Stimulated activated CD4-positive, alpha-beta T cell treated with anti-CD3 and anti-CD28 coated beads, Interleukin-12 subunit alpha, Interleukin-12 subunit beta, amount 100 ng/mL, for 24 hours (primary cell): ENCODE results near the gene VASH2.
"Not testable (repeated sequence)": the region's sequence is repeated elsewhere in the genome, so short reads cannot be mapped to it uniquely, and the experiment has no call there.

Source experiments
- DNase-seq, 2 experiments: peaks; one replicate each; pipeline ENCODE4 v3.0.0-alpha.2; 2020; ENCODE audit warnings: low read depth in 2 of 2

The VASH2 gene

DNA sequence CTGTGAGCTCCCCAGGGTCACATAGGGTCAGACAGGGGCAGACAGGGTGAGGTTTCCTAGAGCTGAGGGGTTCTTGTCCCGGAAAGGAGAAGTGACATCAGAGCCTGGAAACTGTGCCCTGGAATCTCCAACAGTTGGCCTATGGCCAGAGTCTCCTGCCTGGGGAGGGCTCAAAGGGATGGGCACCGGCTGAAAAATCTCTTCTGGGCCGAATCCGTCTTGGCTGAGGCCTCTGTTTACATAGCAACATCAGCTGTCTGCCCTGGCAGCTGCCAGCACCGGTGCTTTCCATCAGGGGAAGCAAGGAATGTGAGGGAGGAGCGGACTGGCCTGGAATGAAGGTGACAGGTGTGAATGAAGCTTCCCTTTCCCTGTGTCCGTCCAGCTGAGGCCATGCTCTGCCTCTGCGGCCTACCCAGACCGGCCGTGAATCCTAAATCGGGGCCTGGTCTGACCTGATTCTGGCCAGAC, 30.7 kb downstream of the VASH2 start:
- no peak for DNase-seq

DNA sequence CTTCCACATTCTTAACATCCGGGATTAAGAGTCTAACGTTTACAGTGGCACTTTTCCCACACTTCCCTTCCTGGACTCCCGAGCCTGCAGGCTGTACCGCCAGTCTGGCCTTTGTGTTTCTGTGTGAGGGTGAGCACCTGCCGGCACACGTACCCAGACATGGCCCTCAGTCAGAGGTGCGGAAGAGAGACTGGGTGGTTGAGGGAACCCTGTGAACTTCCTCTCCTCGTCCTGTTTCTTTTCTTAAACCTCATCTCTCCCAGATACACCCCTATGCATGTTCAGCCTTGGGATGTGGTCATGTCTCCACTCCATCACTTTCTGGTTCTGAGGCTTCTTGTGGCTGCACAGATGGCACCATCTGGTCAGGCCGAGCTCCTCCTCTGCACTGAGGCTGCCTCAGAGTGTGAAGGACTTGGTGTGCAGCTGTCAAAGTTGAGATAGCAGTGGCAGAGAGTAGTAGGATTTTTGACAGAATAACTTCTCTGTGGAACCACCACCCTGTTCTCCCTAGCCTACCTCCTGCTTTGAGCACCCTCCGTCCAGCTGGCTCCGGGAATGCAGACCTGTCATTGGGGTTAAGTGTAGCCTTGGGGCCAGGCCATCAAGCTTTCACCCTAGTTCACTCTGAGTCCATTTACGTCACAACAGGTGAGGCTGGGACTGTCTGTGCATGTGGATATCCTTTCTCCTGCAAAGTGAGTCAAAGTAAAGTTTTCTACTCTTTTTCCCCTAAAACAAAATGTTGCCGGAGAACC, 31.4 kb downstream of the VASH2 start:
- no peak for DNase-seq

DNA sequence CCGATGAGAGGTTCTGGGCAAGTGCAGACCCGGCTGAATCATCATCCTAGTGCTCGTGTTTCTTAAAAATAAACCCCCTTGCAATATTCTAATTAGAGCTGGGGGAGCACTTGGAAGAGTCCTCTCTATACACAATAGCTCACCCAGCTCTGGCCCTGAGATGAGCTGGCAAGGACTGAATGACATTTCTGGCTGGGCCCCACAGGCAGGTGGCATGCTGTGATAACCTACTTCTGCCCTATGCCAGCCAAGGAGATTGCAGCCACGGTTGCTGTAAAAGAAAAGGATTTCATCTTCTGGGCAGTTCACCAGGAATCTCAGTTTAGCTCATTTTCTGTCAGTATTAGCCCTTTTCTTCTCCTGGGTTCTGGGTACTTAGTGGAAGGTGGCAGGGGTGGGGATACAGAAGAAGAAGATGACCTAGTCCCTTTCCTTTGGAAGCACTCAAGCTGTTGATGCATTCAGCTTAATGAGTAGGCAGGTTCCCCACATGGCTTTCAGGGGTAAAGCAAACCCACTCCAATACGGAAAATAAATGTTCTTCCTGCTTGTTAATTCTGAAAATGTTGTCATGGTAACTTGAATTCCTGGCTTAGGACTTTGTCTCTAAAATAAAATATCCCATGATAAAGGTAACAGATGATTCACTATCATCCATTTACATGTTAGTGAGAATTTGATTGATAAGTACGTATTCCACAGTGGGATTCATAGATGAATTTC, 32.2 kb downstream of the VASH2 start:
- DNase-seq = no peak

DNA sequence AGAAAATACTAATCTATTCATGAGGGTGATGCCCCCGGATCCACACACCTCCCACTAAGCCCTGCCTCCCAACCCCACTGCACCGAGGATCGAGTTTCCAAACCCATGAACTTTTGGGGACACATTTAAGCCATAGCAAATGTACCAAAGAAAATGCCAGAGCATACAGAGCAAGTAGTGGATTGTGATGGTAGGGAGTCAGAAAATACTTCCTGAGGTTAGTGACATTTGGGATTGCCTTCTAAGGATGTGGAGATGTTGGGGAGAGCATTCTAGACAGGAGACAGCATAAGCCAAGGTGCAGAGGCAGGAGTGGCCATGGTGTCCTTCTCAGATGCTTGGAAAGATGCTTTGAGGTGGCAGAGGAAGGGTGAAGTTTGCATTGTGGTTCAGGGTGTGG, 33.1 kb downstream of the VASH2 start:
- no peak for DNase-seq

DNA sequence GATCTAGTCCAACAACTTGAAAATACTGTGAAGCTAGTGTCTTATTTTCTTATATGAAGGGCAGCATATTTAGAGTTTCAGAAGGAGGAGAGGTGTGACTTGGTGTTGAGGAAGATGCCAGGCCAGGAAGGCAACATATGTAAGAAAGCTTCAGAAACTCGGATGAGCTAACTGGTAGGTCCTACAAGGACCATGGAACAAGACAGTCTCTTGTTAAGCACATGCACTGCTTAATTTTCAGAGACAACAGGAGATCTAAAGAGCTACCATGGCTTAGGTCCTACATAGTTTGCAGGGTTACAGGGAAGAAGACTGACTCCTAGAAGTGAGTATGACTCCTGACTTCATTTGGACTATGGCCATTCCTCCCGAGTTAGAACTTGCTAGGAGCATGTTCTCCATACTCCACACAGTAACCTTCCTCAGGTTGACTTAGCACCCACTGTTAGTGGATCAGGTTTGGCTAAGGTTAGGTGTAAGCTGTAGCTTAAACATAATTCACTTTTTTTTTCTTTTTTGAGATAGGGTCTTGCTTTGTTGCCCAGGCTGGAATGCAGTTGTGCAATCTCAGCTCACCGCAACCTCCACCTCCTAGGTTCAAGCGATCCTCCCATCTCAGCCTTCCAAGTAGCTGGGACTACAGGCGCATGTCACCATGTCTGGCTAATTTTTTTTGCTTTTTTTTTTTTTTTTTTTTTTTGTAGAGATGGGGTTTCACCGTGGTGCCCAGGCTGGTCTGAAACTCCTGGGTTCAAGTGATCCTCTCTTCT, 34.4 kb downstream of the VASH2 start:
- no peak for DNase-seq

DNA sequence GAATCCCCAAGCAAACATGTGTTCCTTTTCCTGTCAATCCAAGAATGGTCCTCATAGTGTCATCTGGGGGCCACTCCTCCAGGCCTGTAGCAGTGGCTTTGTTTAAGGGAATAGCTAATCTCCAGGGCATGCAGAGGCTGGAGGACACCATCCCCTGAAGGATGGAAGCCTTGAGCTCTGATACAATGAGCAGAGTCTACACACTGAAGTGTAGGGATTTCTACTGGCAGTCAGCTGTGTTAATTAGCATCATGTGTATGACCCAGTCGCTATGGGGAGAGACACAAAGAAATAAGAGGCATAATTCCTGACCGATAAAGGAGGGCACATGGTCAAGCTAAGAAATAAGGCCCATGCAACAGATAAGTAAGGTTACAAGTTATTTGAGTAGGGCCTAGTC, 36.2 kb downstream of the VASH2 start:
- DNase-seq = no peak

DNA sequence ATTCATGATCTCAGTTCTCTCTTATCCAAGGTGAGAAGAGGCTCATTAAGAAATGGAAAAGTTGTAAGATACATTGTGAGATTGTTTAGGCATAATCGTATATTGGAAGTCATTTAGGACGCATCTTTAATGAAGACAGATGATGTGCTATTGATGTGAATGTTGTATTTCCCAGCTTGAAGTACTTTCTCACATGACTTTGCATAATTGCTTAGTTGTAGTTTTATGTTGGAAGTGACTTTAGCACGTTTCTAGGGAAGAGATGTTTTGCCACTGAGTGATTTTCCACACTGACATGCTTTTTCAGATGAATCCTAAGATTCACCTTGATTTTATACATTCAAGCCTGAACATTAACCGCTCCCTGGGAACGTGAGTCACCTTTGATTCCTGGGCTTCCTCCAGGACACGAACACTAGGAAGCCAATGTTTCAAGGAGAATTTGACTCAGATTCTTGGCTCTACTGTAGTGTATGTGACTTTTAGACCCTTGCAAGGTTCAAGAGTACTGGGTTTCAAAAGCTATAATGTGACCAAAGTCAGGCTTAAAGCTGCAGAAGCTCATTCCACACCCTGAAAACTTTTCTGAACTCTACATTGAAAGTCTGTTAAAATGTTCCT, 37.5 kb downstream of the VASH2 start:
- no peak for DNase-seq

DNA sequence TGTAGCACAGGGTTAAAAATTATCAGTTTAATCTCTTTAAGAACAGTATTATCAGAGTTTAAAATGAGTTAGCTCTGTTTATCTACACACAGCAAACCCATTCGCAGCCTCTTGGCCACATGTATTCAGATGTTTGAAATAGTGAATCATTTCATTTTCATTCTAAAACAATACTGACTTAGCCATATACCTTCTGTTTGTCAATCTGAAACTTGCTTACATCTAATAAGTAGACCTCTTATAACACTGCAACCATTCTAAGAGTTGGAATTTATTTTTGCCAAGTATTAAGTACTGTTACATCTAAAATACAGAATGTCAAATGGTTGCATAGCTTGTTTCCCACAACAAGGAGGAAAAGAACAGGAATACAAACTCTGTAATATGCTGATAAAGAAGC, 39.9 kb downstream of the VASH2 start:
- DNase-seq = no peak

DNA sequence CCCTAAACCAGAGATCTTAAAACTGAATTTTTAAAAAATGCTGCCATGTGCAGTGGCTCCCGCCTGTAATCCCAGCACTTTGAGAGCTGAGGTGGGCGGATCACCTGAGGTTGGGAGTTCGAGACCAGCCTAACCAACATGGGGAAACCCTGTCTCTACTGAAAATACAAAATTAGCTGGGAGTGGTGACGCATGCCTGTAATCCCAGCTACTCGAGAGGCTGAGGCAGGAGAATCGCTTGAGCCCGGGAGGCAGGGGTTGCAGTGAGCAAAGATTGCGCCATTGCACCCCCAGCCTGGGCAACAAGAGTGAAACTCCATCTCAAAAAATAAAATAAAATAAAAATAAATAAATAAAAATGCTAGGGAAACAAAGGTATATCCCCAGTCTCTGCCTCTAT, 43.6 kb downstream of the VASH2 start:
- not testable (repeated sequence) for DNase-seq

DNA sequence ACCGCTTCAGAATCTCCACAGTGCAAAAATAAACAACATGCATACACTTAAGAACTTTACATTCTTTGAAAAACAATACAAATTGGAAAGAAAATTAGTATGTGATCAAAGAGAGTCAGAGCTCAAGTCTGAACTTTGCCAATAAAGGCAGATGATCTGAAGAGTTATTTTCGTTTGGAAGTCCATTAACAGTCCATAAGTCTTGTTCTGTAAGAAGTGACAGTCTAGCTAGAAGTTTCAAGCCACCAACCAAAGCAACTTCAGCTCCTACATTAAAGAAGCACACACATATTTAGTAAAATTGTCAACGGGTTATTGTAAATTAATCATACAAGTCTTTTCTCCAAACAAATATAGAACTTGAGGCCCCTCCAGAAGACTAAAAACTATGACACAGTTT, 44.6 kb downstream of the VASH2 start:
- no peak for DNase-seq

DNA sequence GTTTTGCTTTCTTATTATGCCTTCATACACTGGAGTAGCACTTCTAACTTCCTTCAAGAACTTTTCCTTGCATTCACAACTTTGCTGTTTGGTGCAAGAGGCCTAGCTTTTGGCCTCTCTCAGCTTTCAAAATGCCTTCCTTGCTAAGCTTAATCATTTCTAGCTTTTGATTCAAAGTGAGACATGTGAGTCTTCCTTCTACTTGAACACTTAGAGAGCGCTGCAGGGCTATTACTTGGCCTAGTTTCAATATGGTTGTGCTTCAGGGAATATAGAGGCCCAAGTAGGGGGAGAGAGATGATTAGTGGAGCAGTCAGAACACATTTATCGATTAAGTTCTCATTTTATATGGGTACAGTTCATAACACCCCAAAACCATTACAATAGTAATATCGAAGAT, 52.9 kb downstream of the VASH2 start:
- DNase-seq = no peak

DNA sequence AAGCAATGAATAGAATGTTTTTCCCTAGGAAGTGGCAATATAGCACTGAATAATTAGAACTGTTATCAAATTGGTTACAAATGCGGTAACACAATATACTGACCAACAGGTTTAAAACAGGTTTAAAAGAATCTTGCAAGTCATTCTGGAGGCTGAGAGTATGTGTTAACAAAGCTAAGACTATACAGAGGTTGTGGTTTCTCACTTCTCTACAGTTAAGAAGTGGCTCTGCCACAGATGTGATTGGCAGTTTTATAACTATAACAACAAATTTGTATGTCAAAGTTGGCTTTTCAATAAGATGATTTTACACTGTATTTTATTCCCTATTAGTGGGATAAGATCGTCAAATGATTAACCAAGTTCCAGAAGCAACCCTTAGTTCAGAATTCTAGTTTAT, 58.2 kb downstream of the VASH2 start:
- no peak for DNase-seq

DNA sequence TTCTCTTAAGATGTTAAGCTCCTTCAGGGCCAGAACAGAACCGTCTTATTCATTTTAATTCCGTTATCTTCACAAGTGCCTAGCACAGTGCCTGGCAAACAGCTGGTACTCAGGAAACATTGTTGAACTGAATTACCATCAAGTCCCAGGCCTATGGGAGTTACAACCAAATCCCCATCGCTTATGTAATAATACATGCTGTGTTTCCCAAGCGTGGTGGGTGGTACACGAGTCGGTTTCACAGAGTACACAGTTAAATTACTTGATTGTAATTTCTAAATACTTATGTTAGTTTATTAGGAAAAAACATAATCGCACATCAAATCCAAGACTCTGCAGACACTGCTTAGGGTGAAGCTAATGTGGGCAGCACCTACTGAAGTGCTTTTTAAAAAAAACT, 64.3 kb downstream of the VASH2 start:
- no peak for DNase-seq

DNA sequence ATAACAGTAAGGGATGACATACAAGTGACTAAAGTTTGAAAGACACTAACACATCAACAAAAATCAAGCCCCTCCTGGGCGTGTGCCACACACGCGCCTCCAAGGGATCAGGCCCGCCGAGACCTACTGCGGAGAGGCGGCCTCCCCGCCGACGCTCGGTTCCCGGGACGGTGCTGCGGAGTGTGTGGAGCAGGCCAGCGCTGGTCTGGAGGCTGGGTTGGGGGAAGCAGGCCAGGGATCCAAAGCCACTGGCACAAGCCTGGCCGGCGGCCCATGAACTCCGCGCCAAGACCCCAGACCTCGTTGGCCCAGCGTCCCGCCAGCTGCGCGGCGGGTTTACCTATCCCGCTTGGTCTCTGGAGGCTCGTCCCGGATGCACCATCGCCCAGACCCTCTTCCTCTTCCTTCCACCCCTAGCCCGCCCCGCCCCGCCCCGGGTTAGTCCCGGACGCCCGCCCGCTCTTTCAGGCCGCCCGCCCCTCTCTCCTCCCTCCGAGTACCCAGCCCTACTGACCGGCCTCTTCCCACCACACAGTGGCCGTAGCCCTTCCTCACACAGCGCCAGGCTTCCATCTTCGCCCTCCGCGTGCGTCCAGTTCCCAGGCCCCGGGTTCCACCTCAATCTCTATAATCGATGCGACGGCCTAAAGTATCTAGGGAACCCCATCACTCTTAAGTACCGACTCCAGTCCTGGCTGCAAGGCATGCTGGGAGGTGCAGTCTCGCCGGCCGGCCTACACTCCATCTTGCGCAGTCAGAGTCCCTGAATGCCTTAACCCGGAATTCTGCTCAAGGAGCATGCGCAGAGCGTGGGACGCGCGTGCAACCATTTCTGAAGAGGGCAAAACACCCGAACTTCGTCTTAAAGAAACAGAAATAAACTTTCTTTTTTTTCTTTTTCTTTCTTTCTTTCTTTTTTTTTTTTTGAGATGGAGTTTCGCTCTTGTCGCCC, 65.0 kb downstream of the VASH2 start, which contains the start of gene ANGEL2:
Gene ANGEL2, minus strand, starts transcription at position 769 of the 952 bp plus-strand sequence. Its CDS starts 196 bp downstream, at position 573.
- DNase-seq = peak; percentile 92 to 94

DNA sequence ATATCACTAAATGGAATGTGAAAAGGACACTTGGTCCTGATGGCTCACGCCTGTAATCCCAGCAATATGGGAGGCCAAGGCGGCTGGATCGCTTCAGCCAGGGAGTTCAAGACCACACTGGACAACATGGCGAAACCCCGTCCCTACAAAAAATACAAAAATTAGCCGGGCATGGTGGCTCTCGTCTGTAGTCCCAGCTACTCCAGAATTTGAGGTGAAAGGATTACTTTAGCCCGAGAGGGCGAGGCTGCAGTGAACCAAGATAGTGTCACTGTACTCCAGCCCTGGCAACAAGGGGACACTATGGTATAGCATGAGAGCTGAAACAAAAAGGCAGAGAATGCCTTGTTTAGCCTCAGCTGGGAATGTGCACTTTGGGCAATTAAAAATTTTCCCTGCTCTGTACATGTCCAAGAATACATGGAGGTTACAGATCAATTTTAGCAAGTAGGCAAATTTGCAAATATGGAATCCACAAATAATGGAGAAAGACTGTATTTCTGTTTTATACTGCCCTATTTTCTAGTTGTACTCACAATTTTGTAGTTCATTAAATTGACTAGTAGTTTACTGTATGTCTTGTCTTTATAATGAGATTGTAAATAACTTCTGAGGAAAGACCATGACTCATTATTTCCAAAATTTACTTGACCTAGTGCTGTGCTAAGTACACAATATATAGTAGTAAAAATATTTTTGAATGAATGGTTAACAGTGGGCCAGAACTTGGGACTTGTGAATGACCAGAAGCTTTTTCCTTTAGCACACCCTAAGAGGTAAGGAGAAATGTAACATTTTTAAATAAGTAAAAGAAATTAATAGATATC, 67.3 kb downstream of the VASH2 start:
- no peak for DNase-seq

DNA sequence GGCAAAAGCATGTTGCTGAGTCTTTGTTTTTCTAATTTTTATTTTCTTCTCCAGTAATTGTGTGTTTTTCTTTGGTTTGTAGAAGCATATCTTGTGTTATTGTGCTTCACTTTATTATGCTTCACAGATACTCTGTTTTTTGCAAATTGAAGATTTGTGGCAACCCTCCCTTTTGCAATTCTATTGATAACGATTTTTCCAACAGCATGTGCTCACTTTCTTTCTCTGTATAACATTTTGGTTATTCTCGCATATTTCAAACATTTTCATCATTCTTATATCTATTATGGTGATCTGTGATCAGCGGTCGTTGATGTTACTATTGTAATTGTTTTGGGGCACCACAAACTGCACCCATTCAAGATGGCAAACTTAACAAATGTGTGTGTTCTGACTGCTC, 69.1 kb downstream of the VASH2 start:
- no peak for DNase-seq

DNA sequence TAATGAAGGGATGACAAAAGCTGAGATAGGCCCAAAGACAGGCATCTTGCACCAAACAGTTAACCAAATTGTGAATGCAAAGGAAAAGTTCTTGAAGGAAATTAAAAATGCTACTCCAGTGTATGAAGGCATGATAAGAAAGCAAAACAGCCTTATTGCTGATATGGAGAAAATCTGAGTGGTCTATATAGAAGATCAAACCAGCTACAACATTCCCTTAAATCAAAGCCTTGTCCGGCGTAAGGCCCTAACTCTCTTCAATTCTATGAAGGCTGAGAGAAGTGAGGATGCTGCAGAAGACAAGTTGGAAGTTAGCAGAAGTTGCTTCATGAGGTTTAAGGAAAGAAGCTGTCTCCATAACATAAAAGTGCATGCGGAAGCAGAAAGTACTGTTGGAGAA, 69.7 kb downstream of the VASH2 start:
- DNase-seq = no peak

DNA sequence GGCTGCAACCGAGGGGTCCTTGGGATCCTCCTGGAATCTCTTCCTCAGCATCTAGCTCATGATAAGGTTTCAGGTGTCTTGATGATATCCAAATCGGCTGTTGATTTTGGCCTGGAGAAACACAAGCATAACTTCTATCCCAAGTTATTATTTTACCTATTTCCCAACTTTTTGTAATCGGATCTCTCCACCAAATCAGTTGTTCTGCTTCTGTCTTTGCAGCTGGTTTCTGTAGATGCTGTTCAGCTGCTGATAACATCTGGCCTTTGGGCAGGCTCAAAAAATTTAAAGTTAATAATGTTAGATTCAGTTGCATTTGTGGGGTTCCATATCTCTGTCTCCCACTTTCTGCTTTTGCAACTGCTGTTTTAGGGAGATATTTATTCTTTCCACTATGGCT, 76.7 kb downstream of the VASH2 start:
- DNase-seq = not testable (repeated sequence)

DNA sequence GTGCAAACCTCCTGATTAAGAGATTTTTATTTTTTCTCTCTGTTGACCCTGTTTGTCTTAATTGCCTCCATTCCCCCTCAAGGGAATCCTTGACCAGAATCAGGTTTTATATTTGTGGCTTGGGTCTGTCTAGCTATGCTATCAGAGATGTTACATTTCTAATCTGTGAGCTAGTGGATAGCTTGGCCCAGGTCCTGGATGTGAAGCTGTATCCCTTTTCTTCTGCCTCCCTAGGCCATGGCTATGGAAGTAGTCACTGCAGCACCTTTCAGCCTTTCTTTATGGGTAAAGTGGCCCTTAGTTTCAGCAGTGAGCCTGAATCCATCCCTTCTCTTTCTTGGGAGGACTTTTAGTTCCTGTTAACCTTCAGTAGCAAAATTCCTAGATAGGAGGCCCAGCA, 82.3 kb downstream of the VASH2 start:
- DNase-seq = no peak

DNA sequence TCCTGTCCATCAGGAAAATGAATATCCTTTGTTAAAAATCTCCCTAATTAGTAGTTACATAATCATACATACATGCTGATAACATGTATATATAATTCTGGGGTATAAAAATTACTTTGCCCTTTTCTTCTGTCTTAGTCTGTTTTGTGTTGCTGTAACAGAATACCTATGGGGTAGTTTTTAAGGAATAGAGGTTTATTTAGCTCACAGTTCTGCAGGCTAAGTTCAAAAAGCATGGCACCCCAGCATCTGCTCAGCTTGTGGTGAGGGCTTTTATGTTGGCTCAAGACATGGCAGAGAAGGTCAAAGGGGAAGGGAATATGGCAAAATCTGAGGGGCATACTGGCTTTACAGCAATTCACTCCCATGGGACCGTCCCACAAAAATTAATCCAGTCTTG, 84.4 kb downstream of the VASH2 start:
- DNase-seq = no peak
